GM12878 (cell line): ENCODE results near the gene ZMYND10. TPM values are rescaled to one million over a fixed set of nuclear protein-coding genes. Genes with fewer than 3 reads are reported as not detected.

Experiments
- CBFB ChIP-seq: IDR thresholded peaks from 2 replicates; pipeline ENCODE4 v1.6.1; 2016; ENCODE audit warnings: antibody characterized with exemption, low read depth
- ETV6 ChIP-seq, 2 experiments: fragments of 450-650 bp in 1 of 2; IDR thresholded peaks in 1 of 2; conservative IDR thresholded peaks in 1 of 2; 2 replicates each; pipeline ENCODE4 v1.6.1; 2014; ENCODE audit warnings: antibody characterized with exemption in 1 of 2, borderline replicate concordance in 1 of 2, low read depth in 1 of 2, mild to moderate bottlenecking in 1 of 2, moderate library complexity in 1 of 2
- FOXK2 ChIP-seq: fragments of 450-650 bp; IDR thresholded peaks from 2 replicates; pipeline ENCODE4 v1.6.1; 2017; ENCODE audit warnings: mild to moderate bottlenecking, moderate library complexity
- IRF4 ChIP-seq: IDR thresholded peaks from 2 replicates; pipeline ENCODE4 v1.6.1; 2011; ENCODE audit warnings: low read depth, low read length
- MYB ChIP-seq: fragments of 150-350 bp; IDR thresholded peaks from 2 replicates; pipeline ENCODE4 v1.6.1; 2014; ENCODE audit warnings: mild to moderate bottlenecking, low read depth, low read length, borderline replicate concordance
- NBN ChIP-seq: fragments of 450-650 bp; IDR thresholded peaks from 2 replicates; pipeline ENCODE4 v1.6.1; 2016
- NFIC ChIP-seq: IDR thresholded peaks from 2 replicates; pipeline ENCODE4 v1.6.1; 2012; ENCODE audit warnings: low read depth, mild to moderate bottlenecking, inconsistent platforms, low read length, moderate library complexity
- NKRF ChIP-seq: fragments of 450-650 bp; conservative IDR thresholded peaks from 2 replicates; pipeline ENCODE4 v1.6.1; 2017; ENCODE audit warnings: mild to moderate bottlenecking, moderate library complexity
- NR2F1 ChIP-seq: fragments of 450-650 bp; conservative IDR thresholded peaks from 2 replicates; pipeline ENCODE4 v1.6.1; 2017; ENCODE audit warnings: mild to moderate bottlenecking
- PRDM15 ChIP-seq: fragments of 450-650 bp; formaldehyde crosslinking; IDR thresholded peaks from 2 replicates; pipeline ENCODE4 v1.4.0; 2020; ENCODE audit warnings: mild to moderate bottlenecking, moderate library complexity
- RAD21 ChIP-seq: IDR thresholded peaks from 2 replicates; pipeline ENCODE4 v1.6.1; 2011; ENCODE audit warnings: mild to moderate bottlenecking, low read depth, low read length, moderate library complexity; ENCODE audit not compliant: insufficient read depth
- SKIL ChIP-seq: fragments of 450-650 bp; IDR thresholded peaks from 2 replicates; pipeline ENCODE4 v1.6.1; 2017; ENCODE audit warnings: mild to moderate bottlenecking, low read depth, inconsistent platforms; ENCODE audit not compliant: poor library complexity, severe bottlenecking
- SMARCA5 ChIP-seq: fragments of 450-650 bp; IDR thresholded peaks from 2 replicates; pipeline ENCODE4 v1.6.1; 2017; ENCODE audit warnings: mild to moderate bottlenecking
- SREBF1 ChIP-seq: IDR thresholded peaks from 2 replicates; pipeline ENCODE4 v1.6.1; 2012; ENCODE audit warnings: mild to moderate bottlenecking, low read length
- YBX1 ChIP-seq: fragments of 450-650 bp; IDR thresholded peaks from 2 replicates; pipeline ENCODE4 v1.6.1; 2016; ENCODE audit warnings: antibody characterized with exemption
- YY1 ChIP-seq: IDR thresholded peaks from 2 replicates; pipeline ENCODE4 v1.6.1; 2011; ENCODE audit warnings: low read depth, mild to moderate bottlenecking, low read length
- ZNF384 ChIP-seq: IDR thresholded peaks from 2 replicates; pipeline ENCODE4 v1.6.1; 2012; ENCODE audit warnings: low read depth, mild to moderate bottlenecking, low read length, improper control_type of control experiment, borderline replicate concordance
- ZNF592 ChIP-seq: fragments of 450-650 bp; IDR thresholded peaks from 2 replicates; pipeline ENCODE4 v1.6.1; 2017; ENCODE audit warnings: mild to moderate bottlenecking, moderate library complexity
- polyA plus RNA-seq, 11 experiments: library from polyadenylated mRNA; depleted of rRNA in 4 of 11; unstranded in 6 of 11; stranded (reverse) in 5 of 11; fragments of >200 nt; fragmentation: Nextera tagmentation in 4 of 11; fragmentation: Illumina TruSeq in 1 of 11; extraction: Ambion mirVana in 4 of 11; extraction: Trizol in 1 of 11; gene quantifications; 1 replicate in 1 of 11; 2 replicates in 10 of 11; pipeline versions ENCODE4 v1.2.1 to v1.2.3, GENCODE V29; 2011 to 2016; ENCODE audit warnings: inconsistent platforms in 2 of 11, missing spikeins in 2 of 11, low read depth in 1 of 11
- total RNA-seq, 4 experiments: library from RNA; depleted of rRNA in 3 of 4; stranded (reverse); fragments of >200 nt in 3 of 4; fragmentation: Illumina TruSeq in 1 of 4; extraction: Trizol in 1 of 4; gene quantifications; 2 replicates each; pipeline versions ENCODE4 v1.2.1 to v1.2.3, GENCODE V29; 2013 to 2021

Gene ZMYND10
- total and polyA plus RNA-seq, 10 of the 15 experiments (the other 5 are each of a cell fraction or from before 2014, with no cell fraction given): 0.11 to 1.0 (median 0.37) TPM

GRCh38 chr3:50350527-50351322, 5.2 kb upstream of the ZMYND10 start, which contains the start of the genes CYB561D2 and NPRL2 (continued):
- TF ChIP-seq NKRF (peak; percentile 73), NFIC (no peak), MYB (no peak), ETV6 (conservative IDR thresholded peaks at IDR 0.05 in 1 of 2, IDR thresholded peaks at IDR 0.05 in 1 of 2; ENCODE audit: borderline replicate concordance in 1 of 2, low read depth in 1 of 2) (0 out of 4 replicates have a peak, but pooled peaks of 1 of the 2 experiments have one; percentile 27), YBX1 (no peak), YY1 (peak; percentile 79; the same call in 1 of the 2 replicates), SREBF1 (peak; percentile 91), FOXK2 (no peak), SKIL (no peak), NBN (peak; percentile 83; the same call in 1 of the 2 replicates), SMARCA5 (no peak), ZNF592 (no peak), IRF4 (no peak), PRDM15 (CRISPR knock-in tag) (no peak), ZNF384 (0 out of 2 replicates have a peak, but pooled peaks have one; percentile 29), CBFB (0 out of 2 replicates have a peak, but pooled peaks have one; percentile 24), RAD21 (no peak), NR2F1 (no peak)
